Measurements from ENCODE around the gene CEP128. TPM values are rescaled to one million over a fixed set of nuclear protein-coding genes. Genes with fewer than 3 reads are reported as not detected.

CEP128 gene
- total RNA-seq, 2 experiments from 2014 or later, result 28.9 to 47.4 TPM

DNA sequence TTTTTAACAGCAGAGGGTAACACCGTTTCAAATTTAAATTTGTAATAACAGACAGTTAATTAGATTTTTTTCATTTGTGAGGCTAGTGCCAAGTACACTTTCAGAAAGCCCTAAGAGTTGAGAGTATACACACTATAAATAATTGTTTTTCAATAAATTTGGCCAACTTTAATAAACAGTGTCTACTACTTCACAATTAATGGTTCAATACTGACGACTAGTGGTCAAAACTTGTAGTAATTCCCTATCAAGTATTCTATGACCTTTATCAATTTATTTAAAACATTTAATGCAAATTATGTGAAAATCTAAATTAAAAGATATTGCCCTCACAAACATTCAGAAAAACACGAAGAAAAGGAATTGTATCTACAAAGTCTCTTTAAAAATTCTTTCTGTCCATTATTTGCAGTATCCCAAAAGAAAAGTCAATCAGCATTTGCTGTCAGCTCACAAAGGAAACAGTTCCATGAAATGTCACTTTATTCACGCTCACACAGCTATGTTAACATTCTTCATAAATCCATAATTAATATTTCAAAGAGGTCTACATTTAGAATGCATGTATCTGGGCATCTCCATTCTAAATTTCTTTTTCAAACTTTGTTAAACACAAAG, 91.2 kb downstream of the CEP128 start:
- Mint-ChIP-seq H3K27ac (no peak overlapping the region), H3K4me3 (no peak overlapping the region), H3K36me3 (peaks cover 3% of the 10 kb centered on the region), H3K9me3 (ENCODE audit: low read depth) (no peaks in the 10 kb centered on the region), H3K4me1 (no peaks in the 10 kb centered on the region), H3K27me3 (no peaks in the 10 kb centered on the region)
- ATAC-seq, result no peak
- CTCF ChIA-PET, result interaction anchor here (0.9 to 1.2 kb wide), 4 partner anchors 16 to 1916 kb away, joined by 3 to 4 read pairs (median 4); no protein-coding TSS in a partner anchor
- no peak for DNase-seq

DNA sequence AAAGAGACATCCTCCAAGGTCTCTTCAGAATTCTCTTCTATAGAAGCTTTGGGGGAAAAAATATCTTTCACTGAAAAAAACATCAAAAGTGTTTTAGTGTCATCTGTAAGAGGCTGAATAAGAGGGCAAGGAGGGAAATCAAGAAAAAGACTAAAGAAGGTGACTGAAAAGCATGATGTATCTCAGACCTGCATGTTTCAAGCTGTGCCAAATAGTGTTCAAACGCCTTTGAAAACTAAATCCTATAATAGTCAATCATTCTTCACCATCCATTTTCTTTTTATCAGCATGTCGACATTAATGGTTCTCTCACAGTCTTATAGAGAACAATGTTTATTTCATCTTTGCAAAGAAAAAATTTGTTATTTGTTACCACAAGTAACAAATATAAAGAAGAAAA, 94.5 kb downstream of the CEP128 start:
- CTCF ChIA-PET, result interaction anchor here (1.2 kb wide), 1 partner anchor 19 kb away, joined by 3 read pairs; no protein-coding TSS in a partner anchor
- DNase-seq, result no peak

DNA sequence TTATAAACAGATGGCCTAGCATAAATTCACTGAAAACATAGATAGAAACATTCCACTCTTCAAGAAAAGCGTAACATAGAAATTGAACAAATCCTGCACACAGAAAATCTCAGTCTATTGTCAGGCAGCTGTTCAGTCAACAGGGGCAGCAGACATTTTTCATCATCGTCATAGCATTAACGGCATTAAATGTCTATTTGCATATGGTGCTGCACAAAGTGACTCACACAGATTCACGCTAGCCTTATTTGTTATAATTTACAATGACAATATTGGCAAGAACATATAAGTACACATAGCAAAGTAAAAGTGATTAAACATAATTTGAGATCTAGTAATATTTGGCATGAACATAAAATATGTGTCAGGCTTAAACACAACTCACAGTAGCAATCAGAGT, 95.7 kb downstream of the CEP128 start:
- CTCF ChIA-PET, result interaction anchor here (0.9 to 1.2 kb wide), 2 partner anchors 7 to 18 kb away, joined by 3 read pairs; no protein-coding TSS in a partner anchor
- peaks cover 3% of the 10 kb centered on the region for H3K36me3 Mint-ChIP-seq

More for the DNA sequence above, 94.5 kb downstream of the CEP128 start:
- peaks cover 3% of the 10 kb centered on the region for H3K36me3 Mint-ChIP-seq
- no peaks in the 10 kb centered on the region for H3K27me3 Mint-ChIP-seq
- no peaks in the 10 kb centered on the region for H3K9me3 Mint-ChIP-seq (ENCODE audit: low read depth)
- no peak for ATAC-seq
- H3K4me3 Mint-ChIP-seq, result no peak overlapping the region
- no peak overlapping the region for H3K27ac Mint-ChIP-seq
- H3K4me1 Mint-ChIP-seq, result no peaks in the 10 kb centered on the region

DNA sequence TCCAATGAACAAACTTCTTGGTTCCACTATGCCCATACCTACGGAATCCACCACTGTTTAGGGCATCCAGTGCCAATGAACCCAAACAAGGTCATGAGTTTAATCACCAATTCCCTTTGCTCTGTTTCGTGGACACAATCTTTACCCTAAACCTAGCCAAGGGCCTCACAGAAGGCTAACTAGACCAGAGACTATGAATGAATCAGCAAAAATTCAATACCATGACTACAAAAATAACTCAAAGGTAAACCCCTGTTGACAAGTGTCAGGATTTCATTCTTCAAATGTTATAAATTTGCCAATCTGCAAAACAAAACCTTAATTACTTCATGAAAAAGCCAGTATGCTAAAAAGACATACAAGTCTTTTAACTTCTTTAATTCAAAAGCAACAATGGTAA, 96.7 kb downstream of the CEP128 start:
- no peaks in the 10 kb centered on the region for H3K9me3 Mint-ChIP-seq (ENCODE audit: low read depth)
- H3K4me3 Mint-ChIP-seq, result no peak overlapping the region
- no peak overlapping the region for H3K27ac Mint-ChIP-seq
- ATAC-seq, result no peak
- H3K27me3 Mint-ChIP-seq, result no peaks in the 10 kb centered on the region
- CTCF ChIA-PET, result no interaction called here
- no peaks in the 10 kb centered on the region for H3K4me1 Mint-ChIP-seq
- DNase-seq, result no peak
- H3K36me3 Mint-ChIP-seq, result peaks cover 3% of the 10 kb centered on the region

More for the DNA sequence above, 95.7 kb downstream of the CEP128 start:
- H3K4me1 Mint-ChIP-seq, result no peaks in the 10 kb centered on the region
- no peak overlapping the region for H3K27ac Mint-ChIP-seq
- no peaks in the 10 kb centered on the region for H3K9me3 Mint-ChIP-seq (ENCODE audit: low read depth)
- no peak for ATAC-seq
- no peak for DNase-seq
- no peaks in the 10 kb centered on the region for H3K27me3 Mint-ChIP-seq
- no peak overlapping the region for H3K4me3 Mint-ChIP-seq

DNA sequence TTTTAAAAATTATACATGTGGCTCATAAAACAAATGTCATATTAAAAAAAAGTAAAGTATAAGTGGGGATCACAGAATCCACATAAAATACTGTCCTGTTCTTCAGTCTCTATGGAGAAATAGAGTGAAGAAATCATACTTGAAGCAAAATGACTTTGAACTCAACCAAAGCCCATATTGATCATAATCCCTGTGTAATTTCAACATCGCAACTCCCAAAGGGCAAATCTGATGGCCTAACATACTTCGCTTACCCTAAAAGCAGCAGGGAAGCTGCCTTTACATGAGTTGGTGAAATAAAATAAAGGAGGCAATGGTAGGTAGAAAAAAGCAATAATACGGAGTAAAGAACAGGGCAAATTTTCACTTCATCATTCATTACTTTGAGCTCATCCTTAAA, 101.8 kb downstream of the CEP128 start:
- no peaks in the 10 kb centered on the region for H3K4me1 Mint-ChIP-seq
- no peaks in the 10 kb centered on the region for H3K9me3 Mint-ChIP-seq (ENCODE audit: low read depth)
- no peak overlapping the region for H3K27ac Mint-ChIP-seq
- DNase-seq, result no peak
- no peak for ATAC-seq
- H3K36me3 Mint-ChIP-seq, result peaks cover 4% of the 10 kb centered on the region
- CTCF ChIA-PET, result no interaction called here
- no peak overlapping the region for H3K4me3 Mint-ChIP-seq
- H3K27me3 Mint-ChIP-seq, result no peaks in the 10 kb centered on the region

DNA sequence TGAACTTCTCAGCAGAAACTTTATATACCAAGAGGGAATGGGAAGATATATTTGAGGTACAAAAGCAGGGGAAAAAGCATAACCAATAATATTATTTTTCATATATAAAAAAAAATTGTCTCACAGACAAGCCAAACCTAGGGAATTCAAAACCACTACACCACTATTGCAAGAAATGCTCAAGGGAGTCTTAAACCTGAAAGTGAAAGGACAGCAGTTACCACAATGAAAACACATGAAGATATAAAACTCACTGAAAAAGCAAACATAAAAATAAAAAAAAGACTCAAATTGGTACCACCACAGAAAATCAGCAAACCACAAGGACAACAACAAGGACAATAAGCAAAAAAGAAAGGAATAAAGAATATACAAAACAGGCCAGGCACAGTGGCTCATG, 131.9 kb downstream of the CEP128 start:
- no peak for ATAC-seq
- H3K36me3 Mint-ChIP-seq, result peaks cover 32% of the 10 kb centered on the region
- CTCF ChIA-PET, result no interaction called here
- peaks cover 15% of the 10 kb centered on the region for H3K4me1 Mint-ChIP-seq
- H3K27ac Mint-ChIP-seq, result peak overlapping the region; percentile 9
- H3K27me3 Mint-ChIP-seq, result no peaks in the 10 kb centered on the region
- peaks cover 2% of the 10 kb centered on the region for H3K9me3 Mint-ChIP-seq (ENCODE audit: low read depth)
- no peak overlapping the region for H3K4me3 Mint-ChIP-seq
- no peak for DNase-seq

DNA sequence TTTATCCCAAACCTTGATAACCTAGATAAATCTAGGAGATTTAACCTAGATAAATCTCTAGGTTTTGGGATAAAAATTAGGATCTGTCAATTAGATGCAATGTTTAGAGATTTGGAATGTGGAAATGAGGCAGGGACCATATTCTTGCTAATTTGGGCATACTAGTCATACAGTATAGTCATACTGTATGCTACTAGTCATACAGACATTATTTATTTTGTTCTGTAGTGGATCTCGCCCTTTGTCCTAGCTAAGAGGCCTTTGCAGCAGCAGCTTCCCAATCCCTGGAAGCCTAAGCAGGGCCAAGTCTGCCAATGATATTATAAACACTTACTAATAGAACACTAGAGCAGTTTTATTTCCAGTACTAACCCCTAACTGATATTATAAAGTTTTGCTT, 136.4 kb downstream of the CEP128 start:
- Mint-ChIP-seq H3K27me3 (no peaks in the 10 kb centered on the region), H3K4me3 (no peak overlapping the region), H3K36me3 (peaks cover 37% of the 10 kb centered on the region), H3K27ac (no peak overlapping the region), H3K9me3 (ENCODE audit: low read depth) (peaks cover 6% of the 10 kb centered on the region), H3K4me1 (peaks cover 13% of the 10 kb centered on the region)
- ATAC-seq (no peak), DNase-seq (no peak)
- CTCF ChIA-PET, result no interaction called here

DNA sequence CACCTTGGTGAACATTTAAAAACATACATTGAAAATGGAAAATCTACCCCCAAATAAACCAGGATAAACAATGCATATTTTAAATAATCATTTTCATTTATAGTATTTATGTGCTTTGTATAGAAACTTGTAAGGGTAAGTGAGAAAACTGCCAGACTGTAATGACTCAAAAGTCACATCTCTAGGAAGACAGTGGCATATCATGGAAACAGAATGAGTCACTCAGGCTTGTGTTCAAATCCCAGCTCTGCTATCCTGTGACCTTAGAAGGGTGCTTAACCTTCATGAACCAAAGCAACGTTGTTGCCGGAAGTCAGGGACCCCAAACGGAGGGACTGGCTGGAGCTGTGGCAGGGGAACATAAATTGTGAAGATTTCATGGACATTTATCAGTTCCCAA, 142.7 kb downstream of the CEP128 start:
- H3K9me3 Mint-ChIP-seq (ENCODE audit: low read depth), result peaks cover 8% of the 10 kb centered on the region
- no peak overlapping the region for H3K27ac Mint-ChIP-seq
- H3K27me3 Mint-ChIP-seq, result no peaks in the 10 kb centered on the region
- peaks cover 30% of the 10 kb centered on the region for H3K36me3 Mint-ChIP-seq
- no peaks in the 10 kb centered on the region for H3K4me1 Mint-ChIP-seq
- H3K4me3 Mint-ChIP-seq, result no peak overlapping the region
- DNase-seq (no peak), ATAC-seq (no peak)
- CTCF ChIA-PET, result no interaction called here

DNA sequence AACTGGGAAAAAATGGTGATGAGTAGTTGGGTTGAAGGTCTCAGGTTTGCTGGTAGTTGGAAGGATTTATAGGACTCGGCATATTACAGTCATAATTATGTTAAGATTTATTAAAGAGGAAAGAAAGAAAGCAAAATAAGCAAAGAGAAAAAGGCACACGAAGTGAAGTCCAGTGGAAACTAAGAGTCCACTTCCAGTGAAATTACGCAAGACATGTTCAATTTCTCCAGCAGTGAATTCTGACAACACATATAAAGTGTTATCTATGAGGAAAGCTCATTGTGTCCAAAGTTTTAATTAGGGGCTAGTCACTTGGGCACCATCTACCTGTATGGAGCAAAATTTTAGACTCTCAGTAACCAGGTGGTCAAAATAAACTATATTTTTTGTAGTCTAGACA, 143.3 kb downstream of the CEP128 start:
- Mint-ChIP-seq H3K27ac (no peak overlapping the region), H3K36me3 (peaks cover 28% of the 10 kb centered on the region), H3K9me3 (ENCODE audit: low read depth) (peaks cover 8% of the 10 kb centered on the region), H3K4me3 (no peak overlapping the region), H3K4me1 (no peaks in the 10 kb centered on the region), H3K27me3 (no peaks in the 10 kb centered on the region)
- DNase-seq (no peak), ATAC-seq (no peak)
- CTCF ChIA-PET, result no interaction called here

DNA sequence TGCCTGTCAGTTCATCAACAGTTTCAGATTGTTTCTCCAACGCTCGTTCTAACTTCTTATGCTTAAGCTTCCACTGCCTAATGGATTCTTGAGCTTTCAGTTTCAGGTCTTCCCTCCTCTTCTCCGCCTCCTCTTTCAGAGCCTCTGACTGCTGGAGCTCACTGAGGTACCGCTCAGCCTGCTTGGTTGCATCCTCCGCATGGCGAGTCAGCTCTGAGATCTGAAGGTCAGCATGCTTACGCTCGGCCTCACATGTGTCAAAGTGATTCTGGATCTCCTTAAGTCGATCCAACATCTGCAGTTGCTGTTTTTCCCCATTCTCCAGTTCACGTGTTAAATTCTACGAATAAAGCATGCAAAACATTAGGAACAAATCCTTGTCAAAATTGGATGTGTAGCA, 148.8 kb downstream of the CEP128 start:
- H3K36me3 Mint-ChIP-seq, result peaks cover 18% of the 10 kb centered on the region
- H3K4me3 Mint-ChIP-seq, result no peak overlapping the region
- no peak for ATAC-seq
- no peak overlapping the region for H3K27ac Mint-ChIP-seq
- H3K9me3 Mint-ChIP-seq (ENCODE audit: low read depth), result no peaks in the 10 kb centered on the region
- no peaks in the 10 kb centered on the region for H3K4me1 Mint-ChIP-seq
- DNase-seq, result no peak
- no peaks in the 10 kb centered on the region for H3K27me3 Mint-ChIP-seq
- CTCF ChIA-PET, result no interaction called here

DNA sequence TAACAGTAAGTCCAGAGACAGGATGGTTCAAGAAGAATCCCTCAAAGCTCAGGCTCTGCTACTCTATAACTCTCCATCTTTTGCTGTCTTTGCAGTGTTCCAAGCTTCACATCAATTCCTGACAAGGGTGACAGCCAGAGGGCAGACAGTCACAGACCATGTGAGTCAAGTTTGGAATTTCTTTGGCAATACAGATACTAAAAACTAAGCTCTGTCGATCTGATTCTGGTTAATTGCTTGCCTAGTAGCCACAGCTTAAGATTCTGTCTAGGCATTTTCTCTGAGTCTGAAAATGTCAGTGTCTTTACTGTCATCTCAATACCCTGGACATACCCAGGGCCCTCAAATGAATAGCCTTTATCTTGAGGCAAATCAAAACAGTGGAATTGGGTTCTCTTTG, 153.7 kb downstream of the CEP128 start:
- Mint-ChIP-seq H3K4me3 (no peak overlapping the region), H3K27ac (no peak overlapping the region), H3K4me1 (no peaks in the 10 kb centered on the region), H3K36me3 (peaks cover 18% of the 10 kb centered on the region), H3K9me3 (ENCODE audit: low read depth) (no peaks in the 10 kb centered on the region), H3K27me3 (no peaks in the 10 kb centered on the region)
- CTCF ChIA-PET, result no interaction called here
- DNase-seq (no peak), ATAC-seq (no peak)

DNA sequence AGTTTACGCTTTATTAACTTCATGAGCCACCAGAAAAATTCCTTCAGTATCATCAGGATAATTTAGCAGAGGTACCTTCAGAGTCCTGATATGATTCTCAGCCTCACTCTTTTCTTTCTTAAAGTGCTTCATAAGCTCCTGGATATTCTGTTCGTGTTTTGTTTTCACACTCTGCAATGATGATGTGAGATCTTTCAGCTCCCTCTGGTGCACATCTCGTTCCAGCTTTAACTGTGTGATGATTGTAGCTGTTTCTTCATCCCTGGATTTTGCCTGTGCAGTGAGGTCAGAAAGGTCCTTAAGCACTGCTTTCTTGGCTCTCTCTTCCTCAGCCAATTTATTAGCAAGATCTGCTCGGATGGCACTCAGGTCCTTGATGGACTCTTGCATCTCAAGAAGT, 156.7 kb downstream of the CEP128 start:
- no peaks in the 10 kb centered on the region for H3K9me3 Mint-ChIP-seq (ENCODE audit: low read depth)
- no peak overlapping the region for H3K4me3 Mint-ChIP-seq
- CTCF ChIA-PET, result no interaction called here
- H3K4me1 Mint-ChIP-seq, result no peaks in the 10 kb centered on the region
- peaks cover 11% of the 10 kb centered on the region for H3K36me3 Mint-ChIP-seq
- DNase-seq (no peak), ATAC-seq (no peak)
- H3K27ac Mint-ChIP-seq, result no peak overlapping the region
- H3K27me3 Mint-ChIP-seq, result no peaks in the 10 kb centered on the region

DNA sequence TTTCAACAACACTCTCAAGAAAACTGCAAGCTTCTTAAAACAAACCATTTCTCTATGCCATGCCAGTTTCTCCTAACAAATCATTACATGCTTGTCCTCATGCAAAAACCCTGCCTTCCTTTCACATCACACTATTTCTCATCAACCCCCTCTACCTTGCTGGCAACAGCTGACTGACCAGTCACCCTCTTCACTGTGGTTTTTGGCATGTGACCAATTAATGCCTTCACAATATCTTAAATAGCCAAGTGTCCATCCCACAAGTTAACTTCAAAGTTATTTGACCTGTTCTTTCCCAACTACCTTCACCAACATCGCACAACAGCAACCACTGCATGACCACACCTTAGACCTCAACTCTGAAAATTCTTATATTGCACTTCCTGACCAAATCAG, 159.6 kb downstream of the CEP128 start:
- no peak for ATAC-seq
- H3K4me3 Mint-ChIP-seq, result no peak overlapping the region
- H3K9me3 Mint-ChIP-seq (ENCODE audit: low read depth), result no peaks in the 10 kb centered on the region
- H3K27ac Mint-ChIP-seq, result no peak overlapping the region
- CTCF ChIA-PET, result no interaction called here
- no peaks in the 10 kb centered on the region for H3K4me1 Mint-ChIP-seq
- no peaks in the 10 kb centered on the region for H3K27me3 Mint-ChIP-seq
- peaks cover 10% of the 10 kb centered on the region for H3K36me3 Mint-ChIP-seq
- DNase-seq, result no peak

DNA sequence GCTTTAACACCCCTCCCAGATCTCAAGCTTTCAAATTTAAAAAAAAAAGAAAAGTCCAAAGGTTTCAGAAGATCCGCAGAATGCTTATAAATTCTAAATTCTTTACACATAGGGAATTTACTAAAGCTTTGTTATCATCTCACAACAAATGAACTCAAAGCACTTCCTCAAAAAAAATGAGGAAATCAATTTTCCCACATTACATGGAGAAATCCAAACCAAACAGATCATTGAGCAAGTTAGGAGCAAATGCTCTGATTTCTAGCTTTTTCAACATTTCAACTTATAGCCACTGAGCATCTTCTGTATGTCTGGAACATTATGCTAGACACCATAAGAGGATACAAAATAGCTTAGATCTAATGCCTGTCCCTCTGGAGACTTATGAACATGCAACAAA, 161.0 kb downstream of the CEP128 start:
- no peak for ATAC-seq
- no peak for DNase-seq
- Mint-ChIP-seq H3K9me3 (ENCODE audit: low read depth) (no peaks in the 10 kb centered on the region), H3K36me3 (peaks cover 12% of the 10 kb centered on the region), H3K4me1 (no peaks in the 10 kb centered on the region), H3K27me3 (no peaks in the 10 kb centered on the region), H3K27ac (no peak overlapping the region), H3K4me3 (no peak overlapping the region)
- CTCF ChIA-PET, result no interaction called here

DNA sequence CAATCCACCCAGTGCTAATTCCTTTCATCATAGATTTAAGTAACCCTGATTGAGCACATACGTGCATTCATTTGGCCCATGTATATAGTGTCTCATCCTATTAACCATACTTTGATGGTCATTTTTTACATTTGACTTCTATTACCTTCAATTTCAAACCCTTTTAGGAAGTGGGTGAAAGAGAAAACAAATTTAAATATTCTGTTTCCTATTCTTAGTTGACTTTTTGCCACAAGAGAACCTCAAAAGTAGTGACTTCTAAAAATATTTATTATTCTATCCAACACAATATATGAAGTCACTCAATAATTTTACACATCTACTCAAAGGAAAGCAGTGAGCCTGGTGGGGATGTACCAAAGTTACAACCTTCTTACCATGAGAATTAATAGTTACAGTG, 164.9 kb downstream of the CEP128 start:
- no peaks in the 10 kb centered on the region for H3K27me3 Mint-ChIP-seq
- DNase-seq (no peak), ATAC-seq (no peak)
- no peak overlapping the region for H3K4me3 Mint-ChIP-seq
- H3K27ac Mint-ChIP-seq, result no peak overlapping the region
- H3K9me3 Mint-ChIP-seq (ENCODE audit: low read depth), result no peaks in the 10 kb centered on the region
- peaks cover 10% of the 10 kb centered on the region for H3K36me3 Mint-ChIP-seq
- CTCF ChIA-PET, result no interaction called here
- H3K4me1 Mint-ChIP-seq, result no peaks in the 10 kb centered on the region

Data from activated CD8-positive, alpha-beta memory T cell treated with anti-CD3 and anti-CD28 coated beads, Interleukin-2, amount 10 ng/mL, durations not matched to agents 7 days and 5 days (primary cell).